Mucosa of rectum (tissue), 2 donors: Measurements from ENCODE around the gene PIPOX.

Experiments
- H3K27ac ChIP-seq, 2 donors: one replicate each; pipeline ENCODE4 v1.7.0; 2013; ENCODE audit warnings: inconsistent platforms in 2 of 2, low read depth in 2 of 2, low read length in 2 of 2
- H3K27me3 ChIP-seq, 2 donors: one replicate each; pipeline ENCODE4 v1.7.0; 2013; ENCODE audit warnings: low read length in 2 of 2; ENCODE audit not compliant: control insufficient read depth in 2 of 2, insufficient read depth in 2 of 2
- H3K36me3 ChIP-seq, 2 donors: one replicate each; pipeline ENCODE4 v1.7.0; 2013; ENCODE audit warnings: low read length in 2 of 2; ENCODE audit not compliant: control insufficient read depth in 2 of 2, insufficient read depth in 2 of 2
- H3K4me1 ChIP-seq, 2 donors: one replicate each; pipeline ENCODE4 v1.7.0; 2013; ENCODE audit warnings: low read length in 2 of 2, mild to moderate bottlenecking in 1 of 2; ENCODE audit not compliant: control insufficient read depth in 2 of 2, insufficient read depth in 2 of 2
- H3K4me3 ChIP-seq, 2 donors: one replicate each; pipeline ENCODE4 v1.7.0; 2013; ENCODE audit warnings: low read length in 2 of 2
- H3K9ac ChIP-seq, 2 donors: one replicate each; pipeline ENCODE4 v1.7.0; 2013; ENCODE audit warnings: low read length in 2 of 2, low read depth in 1 of 2, mild to moderate bottlenecking in 1 of 2
- H3K9me3 ChIP-seq, 2 donors: one replicate each; pipeline ENCODE4 v1.7.0; 2013; ENCODE audit warnings: low read length in 2 of 2; ENCODE audit not compliant: control insufficient read depth in 2 of 2
- donor health status: healthy.
- donor health status: Normal muscosa, but diverticular disease.

Gene PIPOX

DNA sequence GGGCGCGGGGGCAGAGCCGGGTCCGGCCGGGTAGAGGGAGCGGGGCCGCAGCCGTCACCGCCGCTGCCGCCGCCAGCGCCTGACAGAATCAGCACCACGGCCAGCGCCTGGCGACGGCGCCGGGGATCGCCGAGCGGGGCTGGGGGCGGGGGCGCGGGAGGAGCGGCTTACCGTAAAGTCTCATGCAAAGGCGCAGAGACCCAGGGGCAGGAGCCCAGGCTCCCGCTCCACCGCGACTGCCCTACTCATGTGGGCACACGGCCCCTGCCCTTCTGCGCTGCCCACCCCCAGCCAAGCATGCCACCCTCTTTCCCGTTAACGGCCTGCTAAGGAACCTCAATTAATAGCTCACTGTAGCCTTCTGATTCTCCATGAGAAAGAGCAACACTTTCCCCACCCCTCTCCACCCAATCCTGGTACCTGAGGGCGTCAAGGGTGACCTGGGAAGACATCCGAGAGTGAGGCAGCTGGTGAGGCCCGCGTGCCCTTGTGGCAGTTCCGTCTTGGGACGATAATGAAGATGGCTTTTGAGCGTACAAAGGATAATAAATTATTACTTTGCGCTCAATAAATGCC lies 36.9 kb upstream of the PIPOX start, which contains the start of gene SEZ6:
Gene SEZ6 (minus strand): TSS at position 98 of the 576 bp plus-strand sequence. CDS start 164 bp downstream, outside the sequence.
- no peak within 1 kb of the TSS for H3K27ac ChIP-seq
- no peak within 1 kb of the TSS for H3K4me3 ChIP-seq
- H3K9me3 ChIP-seq, result no peaks in the 10 kb centered on the region
- H3K9ac ChIP-seq, result no peak within 1 kb of the TSS
- H3K4me1 ChIP-seq, result peaks cover 0 to 4% of the 10 kb centered on the region in 2 donors
- no peaks in the 10 kb centered on the region for H3K36me3 ChIP-seq
- H3K27me3 ChIP-seq, result peaks cover 35 to 38% of the 10 kb centered on the region in 2 donors

DNA sequence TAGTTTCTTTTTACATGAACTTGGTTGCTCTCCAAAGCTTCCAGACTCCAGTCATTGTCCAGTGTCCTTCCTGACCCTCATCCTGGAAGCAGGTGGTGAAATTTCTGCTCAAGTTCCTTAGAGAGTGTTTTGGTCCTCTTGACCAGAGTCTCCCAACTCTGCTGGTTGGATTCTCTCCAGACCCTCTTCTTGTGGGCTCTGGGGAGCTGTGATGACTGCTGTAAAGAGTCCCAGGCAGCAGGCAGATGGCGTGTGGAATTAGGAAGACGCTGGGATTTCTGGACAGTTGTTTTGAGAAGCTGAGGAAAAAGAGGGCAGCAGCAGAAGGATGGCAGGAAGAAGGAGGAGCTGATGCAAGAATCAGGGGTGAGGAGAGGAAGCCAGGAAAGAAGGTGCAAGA lies 35.5 kb upstream of the PIPOX start:
- H3K27me3 ChIP-seq, result peaks cover 35 to 36% of the 10 kb centered on the region in 2 donors
- no peaks in the 10 kb centered on the region for H3K9me3 ChIP-seq
- H3K27ac ChIP-seq, result no peak overlapping the region
- no peak overlapping the region for H3K9ac ChIP-seq
- H3K4me3 ChIP-seq, result no peak overlapping the region
- peaks cover 0 to 4% of the 10 kb centered on the region in 2 donors for H3K4me1 ChIP-seq
- H3K36me3 ChIP-seq, result no peaks in the 10 kb centered on the region

DNA sequence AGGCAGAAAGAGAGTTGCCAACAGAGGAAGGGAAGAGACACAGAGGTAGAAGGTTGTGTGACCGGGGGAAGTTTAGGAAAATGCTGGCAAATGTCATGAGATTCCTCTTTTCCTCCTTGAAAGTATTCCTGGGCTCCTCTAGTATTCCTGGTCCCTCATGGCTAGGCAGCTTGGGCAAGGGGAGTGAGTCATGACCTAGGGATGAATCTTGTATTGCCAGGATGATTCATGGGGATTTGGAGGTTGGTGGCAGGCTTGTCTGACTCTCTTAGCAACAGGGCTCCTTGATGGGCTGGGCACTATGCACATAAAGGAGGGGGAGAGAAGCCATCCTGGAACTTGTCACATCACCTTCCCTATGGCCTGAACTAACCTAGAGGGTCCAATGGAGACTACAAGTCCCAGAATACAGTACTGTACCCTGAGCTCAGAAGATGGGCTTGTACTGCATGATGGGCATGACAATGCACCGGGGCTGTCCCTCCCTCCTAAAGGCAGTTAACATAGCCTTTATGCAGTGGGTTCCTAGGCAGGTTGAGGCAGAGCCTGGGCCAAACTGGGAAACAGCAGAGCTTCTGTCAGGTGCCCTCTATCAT lies 35.0 kb upstream of the PIPOX start:
- H3K27me3 ChIP-seq, result peaks cover 35% of the 10 kb centered on the region in 2 donors
- H3K4me3 ChIP-seq, result no peak overlapping the region
- no peak overlapping the region for H3K27ac ChIP-seq
- no peak overlapping the region for H3K9ac ChIP-seq
- H3K4me1 ChIP-seq, result peaks cover 0 to 4% of the 10 kb centered on the region in 2 donors
- H3K9me3 ChIP-seq, result no peaks in the 10 kb centered on the region
- H3K36me3 ChIP-seq, result no peaks in the 10 kb centered on the region

DNA sequence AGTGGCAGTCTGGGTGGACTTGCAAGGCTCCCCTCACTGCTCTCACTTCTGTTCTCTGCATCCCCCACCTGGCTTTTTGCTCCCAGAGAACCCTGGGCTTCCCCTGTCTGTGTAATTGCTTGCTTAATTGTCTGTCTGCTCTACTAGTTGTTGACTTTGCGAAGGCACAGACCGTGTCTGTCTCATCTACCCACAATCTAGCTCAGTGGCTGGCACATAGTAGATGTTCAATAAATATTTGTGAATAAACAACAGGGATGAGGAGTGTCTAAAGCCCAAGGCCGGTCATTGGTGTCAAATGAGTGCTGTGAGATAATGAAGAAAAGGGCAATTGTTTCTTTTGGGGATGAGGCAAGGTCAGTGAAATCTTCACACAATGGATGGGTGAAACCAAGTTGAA lies 34.4 kb upstream of the PIPOX start:
- no peak overlapping the region for H3K9ac ChIP-seq
- H3K4me1 ChIP-seq, result peaks cover 0 to 4% of the 10 kb centered on the region in 2 donors
- peaks cover 30% of the 10 kb centered on the region in 2 donors for H3K27me3 ChIP-seq
- H3K36me3 ChIP-seq, result no peaks in the 10 kb centered on the region
- H3K4me3 ChIP-seq, result no peak overlapping the region
- no peaks in the 10 kb centered on the region for H3K9me3 ChIP-seq
- H3K27ac ChIP-seq, result no peak overlapping the region

DNA sequence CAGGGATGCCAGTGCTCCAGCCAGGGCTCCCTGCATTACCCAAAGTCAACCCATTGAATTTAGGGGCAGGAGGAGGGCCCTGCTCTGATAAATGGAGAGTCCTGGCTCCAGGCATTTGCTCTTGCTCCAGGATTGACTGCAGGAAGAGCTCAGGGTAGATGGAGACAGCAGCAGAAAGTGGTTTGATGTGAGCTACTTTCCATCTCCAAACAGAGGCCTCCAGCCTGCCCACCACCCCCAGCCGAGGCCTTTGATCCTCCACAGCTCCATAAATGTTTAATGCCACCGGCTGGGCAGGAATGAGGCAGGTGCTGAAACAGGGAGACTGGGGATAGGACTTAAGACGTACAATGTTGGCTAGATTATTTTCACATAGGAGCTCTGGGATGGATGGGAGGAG lies 32.8 kb upstream of the PIPOX start:
- Histone ChIP-seq H3K27me3 (peaks cover 16% of the 10 kb centered on the region in 2 donors), H3K4me1 (peaks cover 0 to 4% of the 10 kb centered on the region in 2 donors), H3K27ac (no peak overlapping the region), H3K4me3 (no peak overlapping the region), H3K36me3 (no peaks in the 10 kb centered on the region), H3K9me3 (no peaks in the 10 kb centered on the region), H3K9ac (no peak overlapping the region)

DNA sequence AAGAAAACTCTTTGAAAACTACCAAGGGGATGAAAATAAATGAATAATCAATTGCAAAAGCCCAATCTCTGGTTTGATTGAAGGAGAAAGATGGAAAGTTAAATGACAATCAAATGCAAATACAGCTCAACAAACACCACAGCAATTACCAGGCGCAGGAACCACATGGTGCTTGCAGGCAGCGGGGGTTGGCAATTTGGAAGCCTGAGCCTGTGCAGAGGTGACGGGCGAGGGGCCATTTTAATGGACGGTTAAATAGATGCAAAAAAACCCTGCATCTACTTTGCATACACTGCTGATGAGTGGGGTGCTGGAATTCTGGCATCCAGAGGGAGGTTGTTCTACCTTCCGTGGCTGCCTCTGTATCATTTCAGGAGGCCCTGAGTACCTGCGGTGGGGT lies 32.4 kb upstream of the PIPOX start:
- H3K4me3 ChIP-seq, result no peak overlapping the region
- H3K36me3 ChIP-seq, result no peaks in the 10 kb centered on the region
- no peak overlapping the region for H3K27ac ChIP-seq
- H3K9me3 ChIP-seq, result no peaks in the 10 kb centered on the region
- H3K9ac ChIP-seq, result no peak overlapping the region
- H3K4me1 ChIP-seq, result peaks cover 0 to 4% of the 10 kb centered on the region in 2 donors
- peaks cover 14 to 16% of the 10 kb centered on the region in 2 donors for H3K27me3 ChIP-seq

DNA sequence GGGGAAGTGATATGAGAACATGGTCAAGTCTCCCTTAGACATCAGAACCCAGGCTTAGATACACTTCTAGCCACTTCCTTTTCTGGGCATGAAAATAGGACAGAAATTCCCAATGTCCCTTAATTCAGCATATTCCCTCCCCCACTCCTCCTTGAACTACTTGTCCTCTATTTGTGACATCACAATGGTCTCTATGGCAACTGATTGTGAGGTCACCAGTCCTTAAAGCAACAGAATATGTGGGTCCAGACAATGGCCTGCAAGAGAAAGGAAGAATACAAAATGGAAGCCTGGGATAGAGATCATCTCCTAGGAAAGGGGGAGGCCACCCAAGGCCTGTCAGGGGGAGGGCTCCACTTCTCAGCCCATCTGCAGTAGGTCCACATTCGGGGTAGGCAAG lies 30.4 kb upstream of the PIPOX start:
- Histone ChIP-seq H3K4me3 (no peak overlapping the region), H3K27me3 (peaks cover 13 to 14% of the 10 kb centered on the region in 2 donors), H3K9me3 (no peaks in the 10 kb centered on the region), H3K36me3 (no peaks in the 10 kb centered on the region), H3K27ac (no peak overlapping the region), H3K9ac (no peak overlapping the region), H3K4me1 (no peaks in the 10 kb centered on the region)

DNA sequence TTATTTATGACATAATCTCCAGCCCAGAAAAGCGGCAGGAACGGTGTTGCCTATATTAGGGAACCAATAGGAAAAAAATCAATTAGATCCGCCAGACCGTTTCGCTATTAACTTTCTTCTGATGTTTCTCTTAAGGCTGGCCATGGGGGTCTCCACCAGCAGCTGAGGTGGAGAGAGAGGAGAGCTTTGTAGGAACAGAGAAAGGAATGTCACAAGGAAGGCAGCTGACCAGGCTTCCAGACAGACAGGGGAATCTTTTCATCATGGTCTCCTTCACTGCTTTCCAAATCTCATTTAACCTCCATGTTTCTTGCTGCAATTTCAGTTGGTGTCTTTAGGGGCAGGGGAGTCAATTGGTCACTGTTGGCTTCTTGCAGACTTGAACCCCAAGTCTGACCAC lies 28.2 kb upstream of the PIPOX start:
- Histone ChIP-seq H3K4me3 (no peak overlapping the region), H3K9ac (no peak overlapping the region), H3K27ac (no peak overlapping the region), H3K27me3 (peaks cover 14 to 22% of the 10 kb centered on the region in 2 donors), H3K9me3 (no peaks in the 10 kb centered on the region), H3K4me1 (no peaks in the 10 kb centered on the region), H3K36me3 (no peaks in the 10 kb centered on the region)

DNA sequence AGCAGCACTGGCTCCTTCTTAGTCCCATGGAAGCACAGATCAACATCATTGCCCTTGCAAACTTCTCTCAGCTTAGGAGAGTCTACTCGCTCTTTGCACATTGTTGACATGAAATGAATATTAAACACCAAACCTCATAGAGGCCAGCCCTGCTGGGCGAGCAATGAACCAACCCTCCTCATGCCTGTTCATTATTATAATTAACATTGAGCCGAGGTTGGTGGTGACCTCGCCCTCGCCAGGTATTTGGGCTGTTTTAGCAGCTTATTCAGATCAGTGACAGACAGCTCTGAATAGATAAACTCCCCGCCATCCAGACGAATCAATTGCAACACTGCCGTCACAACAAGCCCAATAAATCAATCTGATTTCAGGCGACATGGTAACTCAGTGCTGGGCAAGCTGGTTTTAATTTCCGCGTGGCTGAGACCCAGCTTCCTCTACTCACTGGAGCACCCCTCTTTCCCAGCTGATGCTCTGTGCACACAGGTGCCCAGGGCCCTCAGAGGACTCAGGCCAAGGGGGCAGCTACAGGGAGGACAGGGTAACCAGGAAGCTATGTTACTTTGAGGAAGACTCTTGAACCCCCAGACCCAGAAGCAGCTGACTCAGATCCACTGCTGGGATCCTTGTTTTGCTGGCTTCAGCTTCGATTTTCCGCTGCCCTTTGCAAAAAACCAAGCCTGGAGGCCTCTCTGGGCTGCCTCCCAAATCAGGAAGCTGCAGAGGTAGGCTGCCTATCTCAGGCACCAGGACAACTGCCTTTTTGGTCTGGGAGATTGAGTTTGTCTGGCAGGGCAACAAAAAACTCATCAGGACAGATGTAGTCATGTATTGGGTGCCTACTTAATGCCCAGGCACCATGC lies 26.4 kb upstream of the PIPOX start:
- H3K27me3 ChIP-seq, result peaks cover 19 to 22% of the 10 kb centered on the region in 2 donors

More for the DNA sequence above, 26.4 kb upstream of the PIPOX start:
- Histone ChIP-seq H3K9ac (no peak overlapping the region), H3K36me3 (no peaks in the 10 kb centered on the region), H3K4me3 (no peak overlapping the region), H3K9me3 (no peaks in the 10 kb centered on the region), H3K27ac (no peak overlapping the region), H3K4me1 (no peaks in the 10 kb centered on the region)
